ENCODE measurements around the gene UBFD1. TPM values are rescaled to one million over a fixed set of nuclear protein-coding genes. Genes with fewer than 3 reads are reported as not detected.
"Not testable (repeated sequence)": the region's sequence is repeated elsewhere in the genome, so short reads cannot be mapped to it uniquely, and the experiment has no call there.

Gene UBFD1
- total RNA-seq, 1 donor from 2014 or later: 57.6 TPM

DNA sequence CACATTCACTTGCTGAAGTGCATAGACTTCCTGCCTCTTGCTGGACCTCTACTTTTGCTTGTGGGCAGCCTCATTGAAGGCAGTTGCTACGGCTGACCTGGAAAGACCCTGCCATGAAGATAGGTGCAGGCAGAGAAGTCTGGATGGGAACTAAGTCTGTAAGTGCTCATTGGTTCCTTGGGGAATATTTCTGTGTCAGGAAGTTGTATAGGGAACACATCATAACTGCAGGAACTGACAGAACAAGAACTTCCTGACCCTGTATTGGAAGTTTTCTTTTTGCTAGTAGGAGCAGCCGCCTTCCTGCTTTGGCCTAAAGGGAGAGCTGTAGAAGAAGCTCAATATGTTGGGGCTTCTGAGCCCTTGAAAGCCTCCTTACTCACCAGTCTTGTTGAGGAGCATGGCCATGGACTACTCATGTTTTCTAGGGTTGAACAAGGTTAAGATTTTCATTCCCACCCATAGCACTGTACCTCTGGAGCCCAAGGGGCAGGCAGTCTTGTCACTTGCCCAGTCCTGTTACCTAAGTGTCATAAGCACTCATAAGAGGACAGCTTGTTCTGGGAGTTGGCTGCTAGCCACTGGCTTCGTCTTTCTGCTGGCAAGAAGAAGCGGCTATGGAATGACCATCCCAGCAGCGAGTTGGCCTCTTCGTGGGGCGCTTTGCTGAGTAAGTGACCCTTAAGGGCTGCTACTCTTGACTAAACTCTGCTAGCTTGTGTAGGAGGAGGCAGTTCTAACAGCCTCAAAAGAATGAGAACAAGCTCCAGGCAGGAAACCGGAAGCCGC, 7.2 kb downstream of the UBFD1 start:
- intact Hi-C loops (cut with micrococcal nuclease): no loop called here

DNA sequence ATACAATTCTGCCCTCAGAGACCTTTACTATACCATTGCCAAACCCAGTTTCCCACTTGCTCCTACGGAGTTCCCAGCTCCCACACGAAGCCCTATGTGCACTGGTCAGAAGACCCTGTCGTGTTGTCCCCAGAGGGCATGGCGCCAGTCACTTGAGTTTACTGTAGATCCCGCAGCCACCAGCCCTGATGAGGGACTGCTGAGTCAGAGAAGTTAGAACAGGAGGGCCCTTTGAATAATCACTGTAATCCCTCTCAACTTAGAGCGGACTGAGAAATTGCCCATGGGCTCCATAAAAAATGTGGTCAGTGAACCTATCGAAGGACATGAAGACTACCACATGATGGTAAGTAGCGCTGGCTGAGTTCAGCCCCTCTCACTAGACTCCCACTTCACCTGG, 9.2 kb downstream of the UBFD1 start:
- intact Hi-C loops (cut with micrococcal nuclease): no loop called here

DNA sequence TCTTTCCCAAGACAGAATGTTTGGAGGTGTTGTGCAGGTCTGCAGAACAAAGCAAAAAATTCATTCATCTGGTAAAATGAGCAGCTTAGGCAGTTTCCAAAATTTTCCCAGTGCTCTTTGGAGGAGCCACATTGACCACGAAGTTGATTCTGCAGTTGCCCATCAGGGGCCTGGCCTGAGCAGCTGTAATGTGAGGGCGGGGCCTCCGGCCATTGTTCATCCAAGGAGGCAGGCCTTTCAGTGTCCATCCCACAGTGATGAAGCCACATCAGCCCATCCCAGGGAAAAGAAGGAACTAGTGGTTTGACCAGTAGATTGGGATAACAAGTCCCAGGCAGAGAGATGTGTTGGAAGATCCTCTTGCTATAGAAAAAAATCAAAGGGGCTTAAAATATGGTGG, 10.1 kb downstream of the UBFD1 start:
- intact Hi-C loops (cut with micrococcal nuclease): no loop called here

DNA sequence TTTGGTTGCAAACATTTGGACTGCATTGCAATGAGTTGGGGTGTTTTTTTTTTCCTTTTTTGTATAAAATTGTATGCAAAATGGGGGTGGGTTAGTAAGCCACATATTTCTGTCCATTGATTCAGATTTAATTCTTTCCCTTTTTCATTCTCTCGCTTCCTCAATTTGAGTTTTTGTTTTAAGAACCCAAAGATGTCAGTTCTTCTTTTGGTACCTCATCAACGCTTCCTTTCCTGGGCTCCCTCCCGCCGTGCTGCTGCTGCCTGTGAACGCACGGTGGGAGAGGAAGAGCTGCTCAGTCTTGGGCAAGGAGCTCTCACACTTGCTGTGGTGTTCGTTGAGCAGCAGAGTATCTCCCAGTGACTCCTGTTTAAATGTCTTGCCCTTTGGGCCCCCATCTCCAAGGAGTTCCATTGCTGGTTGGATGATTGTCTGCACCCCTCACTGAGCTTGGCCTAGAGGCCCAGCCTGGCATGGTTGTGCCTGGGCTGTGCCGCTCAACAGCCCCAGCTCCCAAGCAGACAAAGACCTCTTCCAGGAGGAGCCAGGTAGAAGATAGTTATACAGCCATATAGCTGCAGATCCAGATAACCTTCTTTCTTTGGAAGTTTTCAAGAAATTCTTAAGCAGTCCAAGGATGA, 13.6 kb downstream of the UBFD1 start:
- intact Hi-C loops (cut with micrococcal nuclease): no loop called here

DNA sequence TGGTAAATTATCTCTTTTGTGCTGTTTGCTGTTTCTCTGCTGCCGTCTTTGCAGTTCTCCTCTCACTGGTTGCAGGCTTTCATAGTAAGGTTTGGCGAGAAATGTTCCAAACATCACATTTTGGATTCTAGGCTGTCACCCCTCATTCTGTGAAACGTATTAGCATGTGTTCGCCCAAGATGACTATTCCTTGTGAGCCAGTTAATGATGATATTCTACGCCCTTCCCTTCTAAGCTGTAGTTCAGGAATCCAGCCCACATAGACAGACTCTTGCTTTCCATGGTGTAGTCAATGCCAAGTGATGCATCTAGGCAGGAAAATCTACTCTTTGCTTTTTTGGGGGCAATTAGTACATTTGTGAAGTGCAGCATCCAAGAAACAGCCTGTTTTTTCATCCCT, 14.4 kb downstream of the UBFD1 start:
- intact Hi-C loops (cut with micrococcal nuclease): no loop called here

DNA sequence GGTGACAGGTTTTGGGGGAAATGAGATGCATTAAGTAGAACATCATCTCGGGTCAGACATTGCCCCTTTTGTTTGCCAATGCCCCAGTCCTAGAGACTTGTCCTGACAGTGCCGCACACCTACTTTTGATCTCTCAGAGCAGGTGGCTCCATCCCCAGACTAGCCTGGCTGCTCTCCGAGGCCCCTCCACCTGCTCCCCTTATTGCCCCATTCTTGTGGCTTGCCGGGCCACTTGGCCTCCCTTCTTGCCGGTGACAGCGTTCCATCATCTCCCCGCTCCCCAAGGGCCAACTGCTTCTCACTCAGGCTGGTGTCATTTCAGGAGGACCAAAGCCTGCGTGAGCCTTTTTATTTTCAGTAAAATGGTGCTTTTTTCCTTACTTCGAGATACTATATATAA, 14.9 kb downstream of the UBFD1 start:
- intact Hi-C loops (cut with micrococcal nuclease): no loop called here

DNA sequence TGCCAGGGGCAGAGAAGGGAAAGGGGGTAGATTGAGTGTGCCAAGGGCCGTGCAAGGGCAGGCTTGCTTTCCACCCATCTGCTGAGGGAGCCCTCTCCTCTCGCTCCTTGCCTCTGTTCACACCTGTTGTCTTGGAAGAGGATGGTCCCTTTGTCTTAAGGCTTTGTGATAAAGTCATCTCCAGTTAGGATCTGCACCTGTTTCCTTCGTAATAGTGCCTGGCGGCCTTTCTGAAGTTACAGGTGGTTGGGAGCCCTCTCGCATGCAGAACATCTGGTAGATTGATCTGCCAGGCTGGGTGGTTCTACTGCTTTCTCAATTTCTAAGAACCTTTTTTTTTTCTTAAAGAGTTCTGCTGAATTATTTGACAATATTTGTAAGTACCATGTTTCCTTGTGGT, 16.3 kb downstream of the UBFD1 start:
- intact Hi-C loops (cut with micrococcal nuclease): no loop called here

DNA sequence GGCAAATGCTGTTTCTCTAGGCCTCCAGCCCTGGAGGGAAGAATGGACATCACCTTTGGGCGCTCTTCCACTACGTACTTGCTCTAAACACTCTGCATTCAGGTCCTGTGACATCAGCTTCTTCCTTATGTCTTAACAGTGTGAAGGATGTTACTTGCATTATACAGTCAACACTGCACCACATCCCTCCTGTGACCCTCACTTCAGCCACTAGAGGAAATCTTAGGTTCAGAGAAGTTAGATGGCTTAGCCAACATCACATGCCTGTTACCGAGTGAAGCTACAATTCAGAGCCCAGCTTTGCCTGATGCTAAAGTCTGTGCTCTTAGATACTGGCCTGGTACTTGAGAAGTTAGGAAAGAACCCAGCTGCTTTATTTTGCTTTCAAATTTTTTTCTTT, 18.3 kb downstream of the UBFD1 start:
- intact Hi-C loops (cut with micrococcal nuclease): no loop called here

DNA sequence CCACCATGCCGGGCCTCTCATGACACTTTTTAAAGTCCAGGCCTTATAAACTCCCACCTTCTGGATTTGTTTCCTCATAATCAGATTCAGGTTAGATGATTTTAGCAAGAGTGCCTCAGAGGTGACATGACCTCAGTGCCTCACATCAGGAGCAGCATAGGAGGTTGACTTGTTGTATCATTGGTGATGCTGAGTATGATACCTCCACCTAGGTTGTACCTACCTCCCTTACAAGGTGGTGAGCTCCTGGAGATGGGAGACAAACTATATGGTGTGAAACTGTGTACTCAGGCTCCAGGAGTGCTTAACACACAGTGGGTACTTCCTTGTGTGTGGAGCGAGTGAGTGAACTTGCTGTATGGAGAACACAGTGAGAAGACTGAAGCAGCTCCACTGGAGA, 20.0 kb downstream of the UBFD1 start:
- intact Hi-C loops (cut with micrococcal nuclease): no loop called here

DNA sequence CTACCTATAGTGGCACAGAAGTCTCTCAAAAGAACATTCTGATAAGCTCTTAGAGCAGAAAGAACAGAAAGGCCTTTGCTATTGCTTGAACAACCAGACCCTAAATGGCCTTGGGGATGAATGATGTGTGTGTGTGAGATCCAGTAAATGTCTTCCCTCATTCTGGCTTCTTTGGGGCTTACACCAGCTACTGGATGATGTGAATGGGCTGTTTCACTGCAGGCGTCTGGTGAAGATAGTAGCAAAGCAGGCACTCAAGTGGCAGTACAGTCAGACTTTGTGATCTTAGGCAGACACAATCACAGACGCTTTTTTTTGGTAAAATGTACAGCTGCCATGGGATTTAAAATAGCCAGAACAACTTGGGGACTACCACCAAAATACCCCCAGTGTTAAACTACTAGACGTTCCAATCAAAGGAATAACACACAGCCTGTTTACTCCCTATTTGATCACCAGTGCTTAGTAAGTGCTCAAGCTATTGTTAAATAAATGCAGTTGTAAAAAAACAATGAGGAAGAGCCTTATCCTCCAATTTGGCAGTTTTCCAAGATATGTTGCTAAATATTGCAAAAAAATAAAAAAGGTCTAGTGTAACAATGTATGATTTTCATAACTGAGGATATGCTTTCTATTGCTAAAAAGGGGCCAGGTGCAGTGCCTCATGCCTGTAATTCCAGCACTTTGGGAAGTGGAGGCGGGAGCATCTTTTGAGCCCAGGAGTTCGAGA, 20.7 kb downstream of the UBFD1 start:
- intact Hi-C loops (cut with micrococcal nuclease): no loop called here

DNA sequence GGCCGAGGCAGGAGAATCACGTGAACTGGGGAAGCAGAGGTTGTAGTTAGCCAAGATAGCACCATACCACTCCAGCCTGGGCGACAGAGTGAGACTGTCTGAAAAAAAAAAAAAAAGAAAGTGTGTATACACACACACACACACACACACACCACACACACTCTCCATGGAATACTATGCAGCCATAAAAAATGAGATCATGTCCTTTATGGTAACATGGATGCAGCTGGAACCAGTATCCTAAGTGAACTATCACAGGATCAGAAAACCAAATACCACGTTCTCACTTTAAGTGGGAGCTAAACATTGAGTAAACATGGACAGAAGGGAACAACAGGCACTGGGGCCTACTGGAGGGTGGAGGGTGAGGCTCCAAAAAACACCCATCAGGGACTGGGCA, 21.8 kb downstream of the UBFD1 start:
- intact Hi-C loops (cut with micrococcal nuclease): no loop called here

DNA sequence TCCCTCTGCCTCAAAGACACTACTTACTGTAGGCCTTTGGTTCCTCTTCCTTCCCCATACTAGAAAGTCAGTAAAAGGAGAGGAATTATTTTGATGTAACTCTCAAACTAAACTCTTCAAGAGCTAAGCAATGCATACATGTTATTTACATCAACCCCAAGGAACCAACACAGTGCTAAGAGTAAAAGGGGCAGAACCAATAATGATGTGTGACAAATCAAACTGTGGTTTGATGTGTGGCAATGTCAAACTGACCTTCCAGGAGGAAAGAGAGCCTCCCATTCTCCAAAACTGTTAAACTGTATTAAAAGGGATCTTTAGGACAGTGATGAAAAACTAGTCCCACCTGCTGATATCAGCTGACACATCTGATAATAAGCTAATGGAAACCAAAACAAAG, 22.9 kb downstream of the UBFD1 start:
- intact Hi-C loops (cut with micrococcal nuclease): no loop called here

DNA sequence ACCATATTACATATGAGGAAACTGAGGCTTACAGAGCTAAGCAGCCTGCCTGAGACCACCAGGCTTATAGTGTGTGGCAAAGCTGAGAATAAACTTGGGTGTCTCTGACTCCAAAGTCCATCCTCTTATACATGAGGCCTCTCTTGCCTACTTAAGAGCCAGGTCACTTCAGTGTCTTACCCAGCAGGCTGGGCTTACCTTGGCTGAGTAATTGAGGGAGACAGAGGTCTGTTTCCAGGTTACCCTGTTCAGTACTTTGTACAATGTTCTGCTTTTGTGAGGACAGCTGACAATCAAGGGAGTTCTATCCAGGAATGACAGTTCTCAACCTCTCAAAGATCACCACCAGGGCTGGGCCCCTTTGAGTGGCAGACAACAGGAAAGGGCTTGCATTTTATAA, 24.2 kb downstream of the UBFD1 start:
- intact Hi-C loops (cut with micrococcal nuclease): no loop called here

DNA sequence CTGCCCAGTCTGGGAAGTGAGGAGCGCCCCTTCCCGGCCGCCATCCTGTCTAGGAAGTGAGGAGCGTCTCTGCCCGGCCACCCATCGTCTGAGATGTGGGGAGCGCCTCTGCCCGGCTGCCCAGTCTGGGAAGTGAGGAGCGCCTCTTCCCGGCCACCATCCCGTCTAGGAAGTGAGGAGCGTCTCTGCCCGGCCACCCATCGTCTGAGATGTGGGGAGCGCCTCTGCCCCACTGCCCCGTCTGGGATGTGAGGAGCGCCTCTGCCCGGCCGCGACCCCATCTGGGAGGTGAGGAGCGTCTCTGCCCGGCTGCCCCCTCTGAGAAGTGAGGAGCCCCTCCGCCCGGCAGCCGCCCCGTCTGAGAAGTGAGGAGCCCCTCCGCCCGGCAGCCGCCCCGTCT, 25.7 kb downstream of the UBFD1 start:
- intact Hi-C loops (cut with micrococcal nuclease): not testable (repeated sequence)

DNA sequence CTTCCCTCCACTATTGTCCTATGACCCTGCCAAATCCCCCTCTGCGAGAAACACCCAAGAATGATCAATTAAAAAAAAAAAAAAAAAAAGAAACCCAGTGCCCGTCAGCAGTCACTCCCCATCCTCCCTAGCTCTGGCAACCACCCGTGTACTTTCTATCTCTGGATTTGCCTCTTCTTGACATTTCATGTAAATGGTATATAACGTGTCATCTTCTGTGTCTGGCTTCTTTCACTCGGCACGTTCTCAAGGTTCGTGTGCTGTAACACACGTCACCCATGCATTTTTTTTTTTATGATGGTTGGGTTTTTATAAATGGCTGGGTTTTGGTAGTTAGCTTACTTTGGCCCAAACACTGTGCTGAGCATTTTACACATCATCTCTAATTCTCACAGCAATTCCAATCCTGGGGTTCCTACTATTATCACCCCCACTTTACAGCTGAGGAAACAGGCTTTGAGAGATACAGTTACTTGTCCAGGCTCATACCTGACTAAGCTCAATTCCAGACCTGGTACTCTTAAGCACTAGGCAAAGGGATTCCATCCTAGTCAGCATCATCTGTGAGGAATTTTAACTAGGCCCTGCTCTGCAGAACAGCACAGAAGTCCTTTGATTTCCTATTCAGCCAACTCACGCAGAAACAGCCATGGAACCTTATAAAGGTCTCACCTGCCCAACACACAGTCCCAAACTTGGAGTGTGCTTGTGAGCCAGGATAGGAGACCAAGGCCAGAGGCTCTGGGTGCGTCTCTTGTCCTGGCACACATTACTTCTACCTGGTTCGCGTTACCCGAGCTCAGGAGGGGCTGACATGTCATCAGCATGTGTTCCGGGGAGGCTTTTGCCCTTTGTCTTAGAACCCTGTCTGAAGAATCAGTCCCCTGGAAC, 26.9 kb downstream of the UBFD1 start:
- intact Hi-C loops (cut with micrococcal nuclease): no loop called here

DNA sequence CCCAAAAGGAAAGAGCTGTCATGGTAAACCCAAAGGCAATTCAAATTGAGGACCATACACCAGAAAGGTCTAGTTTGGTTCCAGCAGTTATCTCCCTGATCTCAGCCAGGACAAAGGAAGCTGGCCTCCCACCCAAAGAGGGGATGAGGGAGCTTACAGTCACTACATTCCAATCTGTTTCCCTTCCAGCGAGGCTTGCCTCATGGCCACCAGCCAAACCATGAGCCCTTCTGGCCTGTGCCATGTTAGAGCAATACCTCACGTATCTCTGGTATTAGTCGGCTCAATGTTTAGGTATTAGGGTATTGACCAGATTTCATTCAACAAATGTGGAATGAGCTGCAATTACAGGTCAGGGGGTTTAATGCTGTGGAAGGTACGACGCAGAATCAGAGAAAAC, 30.2 kb downstream of the UBFD1 start:
- intact Hi-C loops (cut with micrococcal nuclease): no loop called here

DNA sequence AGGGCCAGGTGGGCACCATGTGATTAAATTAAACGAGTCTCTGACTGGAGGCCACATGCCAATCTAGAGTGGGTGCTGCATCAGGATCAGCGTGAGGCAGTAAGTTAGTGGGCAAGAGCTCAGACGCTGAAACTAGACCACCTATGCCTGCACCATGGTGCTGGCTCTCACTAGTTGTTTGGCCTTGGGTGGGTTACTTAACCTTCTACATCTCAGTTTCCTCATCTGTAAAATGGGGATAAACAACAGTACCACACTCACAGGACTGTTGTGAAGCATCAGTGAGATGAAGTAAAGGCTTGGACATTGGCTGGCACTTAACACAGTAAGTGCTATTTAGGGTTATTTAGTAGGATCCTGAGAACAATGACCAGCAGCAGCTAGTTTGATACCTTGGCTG, 32.7 kb downstream of the UBFD1 start:
- intact Hi-C loops (cut with micrococcal nuclease): loop anchor here (10.0 kb wide), 1 partner anchor 215 kb away; no protein-coding TSS in a partner anchor

DNA sequence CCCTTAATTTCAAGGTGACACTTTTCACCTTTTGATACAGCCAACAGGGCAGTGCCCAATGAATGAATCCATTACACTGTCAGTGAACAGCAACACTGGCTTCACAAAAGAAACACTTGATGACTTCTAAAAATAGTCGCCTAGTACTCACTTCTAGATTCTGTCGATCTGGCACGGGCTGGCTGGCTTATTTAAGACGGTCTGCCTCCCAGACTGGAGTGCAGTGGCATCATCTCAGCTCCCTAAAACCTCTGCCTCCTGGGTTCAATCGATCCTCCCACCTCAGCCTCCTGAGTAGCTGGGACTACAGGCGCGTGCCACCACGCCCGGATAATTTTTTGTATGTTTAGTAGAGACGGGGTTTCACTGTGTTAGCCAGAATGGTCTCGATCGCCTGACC, 36.7 kb downstream of the UBFD1 start:
- intact Hi-C loops (cut with micrococcal nuclease): loop anchor here (10.0 kb wide), 1 partner anchor 211 kb away; no protein-coding TSS in a partner anchor

DNA sequence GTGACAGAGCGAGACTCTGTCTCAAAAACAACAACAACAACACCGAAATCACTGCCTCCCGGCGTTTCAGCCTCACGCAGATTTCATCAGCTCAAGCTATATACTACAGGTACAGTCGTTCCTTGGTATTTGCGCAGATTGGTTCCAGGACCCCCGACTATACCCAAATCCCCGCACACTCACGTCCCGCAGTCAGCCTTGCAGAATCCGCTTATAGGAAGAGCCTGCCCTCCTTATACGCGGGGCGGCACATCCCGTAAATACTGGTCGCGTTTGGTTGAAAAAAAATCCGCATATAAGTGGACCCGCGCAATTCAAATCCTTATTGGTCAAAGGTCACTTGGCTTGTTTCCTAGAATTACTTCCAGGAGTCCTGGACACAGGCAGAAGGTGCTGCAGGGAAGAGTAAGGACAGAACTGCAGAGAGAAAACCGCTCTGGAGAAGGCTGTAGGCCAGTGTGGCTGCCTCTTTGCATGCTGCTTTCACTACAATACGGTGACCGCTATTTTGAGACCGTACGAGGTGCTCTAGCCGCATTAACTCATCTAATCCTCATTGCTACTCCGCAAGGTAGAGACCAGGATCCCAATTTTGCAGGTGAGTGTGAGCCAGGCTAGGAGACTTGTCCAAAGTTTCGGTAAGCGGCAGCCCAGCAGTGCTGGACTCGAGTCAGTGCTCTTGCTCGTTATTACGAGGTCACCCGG, 37.9 kb downstream of the UBFD1 start:
- intact Hi-C loops (cut with micrococcal nuclease): loop anchor here (5.0 to 10.0 kb wide), 6 partner anchors 158 to 1437 kb away; partner anchors contain the start of gene RBBP6

DNA sequence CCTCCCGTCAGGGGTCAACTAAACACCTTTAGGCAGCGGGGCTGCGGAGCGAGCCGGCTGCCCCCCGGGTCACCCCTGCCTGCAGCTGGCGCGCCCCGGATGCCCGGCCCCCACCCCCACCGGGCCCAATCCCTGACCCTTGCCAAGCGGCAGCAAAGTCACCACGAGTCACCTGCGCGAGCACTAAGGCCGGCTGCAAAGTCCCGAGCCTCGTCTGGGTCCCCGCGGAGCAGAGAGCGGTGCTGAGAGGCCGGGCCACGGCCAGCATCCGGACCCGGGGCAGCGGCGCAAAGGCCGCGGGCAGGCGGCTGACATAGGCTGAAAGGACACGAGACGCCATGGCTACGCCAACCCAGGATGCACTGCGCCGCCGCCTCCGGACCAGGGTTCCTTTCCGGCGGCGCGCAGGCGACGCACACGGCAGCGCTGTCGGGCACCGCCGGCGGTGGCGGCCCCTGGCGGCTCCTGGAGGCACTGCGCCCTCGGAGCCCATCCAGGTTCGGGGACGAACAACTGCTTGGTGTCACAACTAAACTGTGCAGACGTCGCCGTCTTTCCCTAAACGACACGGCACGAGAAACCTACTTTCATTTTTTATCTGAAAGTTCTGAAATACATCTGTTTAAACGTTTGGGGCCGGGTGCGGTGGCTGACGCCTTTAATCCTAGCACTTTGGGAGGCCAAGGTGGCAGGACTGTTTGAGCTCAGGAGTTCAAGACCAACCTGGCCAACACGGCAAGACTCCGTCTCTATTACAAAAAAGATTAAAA, 38.6 kb downstream of the UBFD1 start, which contains the start of gene NDUFAB1:
Gene NDUFAB1, minus strand, starts transcription at position 366 of the 770 bp plus-strand sequence. Its CDS starts 26 bp downstream, at position 340.
- intact Hi-C loops (cut with micrococcal nuclease): loop anchor here (1.0 to 10.0 kb wide), 12 partner anchors 39 to 1643 kb away; partner anchors contain the start of genes COG7, DCTN5, EARS2 and PALB2

All from T-helper 1 cell treated with Interleukin-12 subunit alpha and Interleukin-12 subunit beta and Interleukin-4 antibody, amounts not matched to agents 30 ng/mL and 1 ng/mL, for 36 hours (primary cell).